ENCODE results near the gene SLC23A1.
A peak's percentile ranks its signal among the peaks of the same experiment; 100 is the strongest.
"Not testable (repeated sequence)": the region's sequence is repeated elsewhere in the genome, so short reads cannot be mapped to it uniquely, and the experiment has no call there.

SLC23A1 gene

GRCh38 chr5:139410121-139410992, 27.3 kb upstream of the SLC23A1 start:
- Histone ChIP-seq H3K9ac (no peak overlapping the region), H3K36me3 (peaks cover 0 to 19% (median 7%) of the 10 kb centered on the region in 11 experiments; a peak in 6 of 22 replicates), H3K4me2 (no peak overlapping the region), H3K27ac (no peak overlapping the region), H3K27me3 (no peaks in the 10 kb centered on the region), H3K4me3 (no peak overlapping the region), H3K9me3 (replicated peaks in 1 of 11) (no peaks in the 10 kb centered on the region), H4K20me1 (no peaks in the 10 kb centered on the region), H3K4me1 (peaks cover 15 to 74% (median 33%) of the 10 kb centered on the region in 10 experiments)
- TF ChIP-seq Cebpa-rat (IDR thresholded peaks at IDR 0.05): no peak

- Histone ChIP-seq H3K4me1 (peaks cover 12 to 74% (median 31%) of the 10 kb centered on the region in 10 experiments), H3K4me2 (0 out of 22 replicates have a peak overlapping the region, but pooled peaks of 1 of the 11 experiments have one; percentile 30), H3K36me3 (peaks cover 0 to 19% (median 7%) of the 10 kb centered on the region in 11 experiments; a peak in 6 of 22 replicates)
- H3K27me3 ChIP-seq; H4K20me1 ChIP-seq; H3K9me3 ChIP-seq (replicated peaks in 1 of 11); H3K9ac ChIP-seq; H3K4me3 ChIP-seq; H3K27ac ChIP-seq: not testable (repeated sequence)
Observed at GRCh38 chr5:139409116-139409515, 26.0 kb upstream of the SLC23A1 start.

- Histone ChIP-seq H3K9ac (no peak overlapping the region), H3K4me2 (peak overlapping the region in 8 of 11 experiments; percentile 17 to 55 (median 44); a peak in 14 of 22 replicates), H3K27me3 (no peaks in the 10 kb centered on the region), H3K4me3 (no peak overlapping the region), H3K9me3 (replicated peaks in 1 of 11) (no peaks in the 10 kb centered on the region), H3K36me3 (peaks cover 0 to 10% (median 2%) of the 10 kb centered on the region in 11 experiments; a peak in 5 of 22 replicates), H3K27ac (no peak overlapping the region), H4K20me1 (no peaks in the 10 kb centered on the region), H3K4me1 (peaks cover 16 to 74% (median 31%) of the 10 kb centered on the region in 10 experiments)
- TF ChIP-seq Cebpa-rat (IDR thresholded peaks at IDR 0.05): no peak
Observed at GRCh38 chr5:139408191-139408590, 25.1 kb upstream of the SLC23A1 start.

- no peak for TF ChIP-seq Cebpa-rat (IDR thresholded peaks at IDR 0.05)
- Histone ChIP-seq H3K27ac (no peak overlapping the region), H3K4me2 (peak overlapping the region in 9 of 11 experiments; percentile 17 to 55 (median 44); a peak in 17 of 22 replicates), H3K27me3 (no peaks in the 10 kb centered on the region), H3K9ac (no peak overlapping the region), H3K9me3 (replicated peaks in 1 of 11) (no peaks in the 10 kb centered on the region), H3K4me1 (peaks cover 22 to 81% (median 38%) of the 10 kb centered on the region in 10 experiments), H4K20me1 (no peaks in the 10 kb centered on the region), H3K4me3 (no peak overlapping the region), H3K36me3 (peaks cover 0 to 4% (median 0%) of the 10 kb centered on the region in 11 experiments; a peak in 3 of 22 replicates)
Observed at GRCh38 chr5:139407517-139407916, 24.4 kb upstream of the SLC23A1 start.

GRCh38 chr5:139406963-139407362, 23.9 kb upstream of the SLC23A1 start:
- Histone ChIP-seq H3K36me3 (no peaks in the 10 kb centered on the region), H3K27ac (no peak overlapping the region), H3K27me3 (no peaks in the 10 kb centered on the region), H3K4me2 (peak overlapping the region in 8 of 11 experiments; percentile 30 to 55 (median 44); a peak in 9 of 22 replicates), H3K9ac (no peak overlapping the region), H3K4me1 (peaks cover 22 to 83% (median 41%) of the 10 kb centered on the region in 10 experiments), H3K9me3 (replicated peaks in 1 of 11) (no peaks in the 10 kb centered on the region), H4K20me1 (no peaks in the 10 kb centered on the region), H3K4me3 (no peak overlapping the region)
- no peak for TF ChIP-seq Cebpa-rat (IDR thresholded peaks at IDR 0.05)

- TF ChIP-seq Cebpa-rat (IDR thresholded peaks at IDR 0.05): no peak
- H3K9ac ChIP-seq: peak overlapping the region; percentile 67 to 81 (median 76)
- peaks cover 22 to 75% (median 44%) of the 10 kb centered on the region in 10 experiments for H3K4me1 ChIP-seq
- H3K9me3 ChIP-seq (replicated peaks in 1 of 11): no peaks in the 10 kb centered on the region
- peak overlapping the region; percentile 51 to 72 (median 61); a peak in 19 of 20 replicates for H3K4me3 ChIP-seq
- H3K36me3 ChIP-seq: 0 out of 22 replicates have a peak, but pooled peaks cover 0 to 3% (median 0%) of the 10 kb centered on the region in 11 experiments
- H3K27me3 ChIP-seq: no peaks in the 10 kb centered on the region
- H3K4me2 ChIP-seq: peak overlapping the region; percentile 74 to 96 (median 90)
- H3K27ac ChIP-seq: peak overlapping the region; percentile 62 to 85 (median 82)
- H4K20me1 ChIP-seq: no peaks in the 10 kb centered on the region
Observed at GRCh38 chr5:139404484-139404840, 21.4 kb upstream of the SLC23A1 start.

GRCh38 chr5:139403787-139404483, 20.8 kb upstream of the SLC23A1 start, which contains the start of gene SPATA24:
Gene SPATA24 (minus strand): TSS chr5:139404089. CDS start chr5:139404060, 29 bp downstream.
- H3K9ac ChIP-seq: peak within 1 kb of the TSS; percentile 67 to 81 (median 76)
- H3K4me3 ChIP-seq: peak within 1 kb of the TSS; percentile 51 to 72 (median 61)
- H3K9me3 ChIP-seq (replicated peaks in 1 of 11): no peaks in the 10 kb centered on the region
- TF ChIP-seq Cebpa-rat (IDR thresholded peaks at IDR 0.05): no peak
- peak within 1 kb of the TSS; percentile 87 to 99 (median 91) for H3K4me2 ChIP-seq
- H3K27ac ChIP-seq: peak within 1 kb of the TSS; percentile 62 to 85 (median 82)
- peaks cover 22 to 76% (median 49%) of the 10 kb centered on the region in 10 experiments for H3K4me1 ChIP-seq
- H3K27me3 ChIP-seq: no peaks in the 10 kb centered on the region
- no peaks in the 10 kb centered on the region for H4K20me1 ChIP-seq
- 0 out of 22 replicates have a peak, but pooled peaks cover 0 to 3% (median 0%) of the 10 kb centered on the region in 11 experiments for H3K36me3 ChIP-seq

GRCh38 chr5:139403418-139403786, 20.3 kb upstream of the SLC23A1 start:
- Histone ChIP-seq H3K9ac (peak overlapping the region; percentile 67 to 81 (median 76)), H3K36me3 (0 out of 22 replicates have a peak, but pooled peaks cover 0 to 3% (median 0%) of the 10 kb centered on the region in 11 experiments), H3K9me3 (replicated peaks in 1 of 11) (no peaks in the 10 kb centered on the region), H3K4me3 (peak overlapping the region; percentile 51 to 72 (median 61)), H3K27me3 (no peaks in the 10 kb centered on the region), H3K4me2 (peak overlapping the region; percentile 79 to 99 (median 91)), H3K4me1 (peaks cover 22 to 71% (median 48%) of the 10 kb centered on the region in 10 experiments), H4K20me1 (no peaks in the 10 kb centered on the region), H3K27ac (peak overlapping the region; percentile 62 to 85 (median 82))
- no peak for TF ChIP-seq Cebpa-rat (IDR thresholded peaks at IDR 0.05)
